Ovary (tissue), 9 donors: ENCODE data around the gene EIF6. TPM values are rescaled to one million over a fixed set of nuclear protein-coding genes. Genes with fewer than 3 reads are reported as not detected.

Experiments
- DNase-seq, 5 donors: peaks; one replicate each; pipeline ENCODE4 v3.0.0-alpha.2; 2019 to 2020
- H3K27ac ChIP-seq, 2 donors: fragments of 200-600 bp; one replicate each; pipeline versions ENCODE4 v1.5.1 to v1.8.0; 2019 to 2022
- H3K27me3 ChIP-seq: fragments of 200-600 bp; one replicate; pipeline ENCODE4 v1.8.0; 2022
- H3K36me3 ChIP-seq: fragments of 200-600 bp; sonication (generic); one replicate; pipeline ENCODE4 v1.5.1; 2019
- H3K4me1 ChIP-seq: one replicate; pipeline ENCODE4 v1.8.1; 2013; ENCODE audit warnings: mild to moderate bottlenecking, moderate library complexity; ENCODE audit not compliant: insufficient read depth
- H3K4me3 ChIP-seq: fragments of 200-600 bp; sonication (generic); one replicate; pipeline ENCODE4 v1.5.1; 2017
- H3K9me3 ChIP-seq, 2 donors: fragments of 200-600 bp in 1 of 2; sonication (generic) in 1 of 2; one replicate each; pipeline versions ENCODE4 v1.5.1 to v1.8.1; 2013 to 2019; ENCODE audit warnings: mild to moderate bottlenecking in 1 of 2, moderate library complexity in 1 of 2
- EP300 ChIP-seq: sonication (generic); formaldehyde crosslinking; IDR thresholded peaks from one replicate; pipeline ENCODE4 v1.6.1; 2017; ENCODE audit warnings: antibody characterized with exemption
- POLR2A ChIP-seq: fragments of 450-650 bp; IDR thresholded peaks from one replicate; pipeline ENCODE4 v1.6.1; 2017; ENCODE audit warnings: antibody characterized with exemption, mild to moderate bottlenecking, moderate library complexity
- WGBS, 3 donors: extraction: QIAGEN DNeasy Blood & Tissue Kit in 1 of 3; methylation state at CpG; one replicate each; pipeline versions ENCODE4 v1.1.5 to v1.1.7; 2013 to 2017; 5-methylcytosine and 5-hydroxymethylcytosine counted together
- intact Hi-C, 4 donors: fragments of 100-400 bp; cut with DNase I; formaldehyde crosslinking; loops; one replicate each; pipeline versions ENCODE4 v1.11.0 to v1.15.1; 2022 to 2023
- polyA plus RNA-seq, 2 donors: library from polyadenylated mRNA; stranded (reverse); fragments of 200-250 nt in 1 of 2; fragments of 350-450 nt in 1 of 2; fragmentation: Illumina TruSeq in 1 of 2; extraction: RNeasy Lipid Tissue Mini Kit (QIAGEN cat#74804) in 1 of 2; gene quantifications; one replicate each; pipeline ENCODE4 v1.2.3, GENCODE V29; 2013 to 2014
- total RNA-seq, 7 donors: library from RNA; depleted of rRNA in 2 of 7; stranded (reverse); fragments of >200 nt in 2 of 7; fragmentation: NEBNext Ultra II Directional in 3 of 7; extraction: Animal tissue kit (Norgen Biotek cat#: 25700) in 3 of 7; gene quantifications; one replicate each; pipeline versions ENCODE4 v1.1.0 to v1.2.4, GENCODE V29; 2016 to 2023
- TF ChIP-seq, protein P1 (sequence below), 3 donors: fragments of 450-650 bp in 2 of 3; fragments of 200-600 bp in 1 of 3; IDR thresholded peaks; one replicate each; pipeline versions ENCODE4 v1.5.1 to v1.8.0; 2016 to 2022; ENCODE audit warnings: antibody characterized with exemption in 3 of 3, mild to moderate bottlenecking in 1 of 3
- donor health status: DM: no; HTN: no; CAD: no; lungs with moderate emphysema.
- donor health status: DM: no; HTN: no; CAD: no.
- donor health status: Bipolar disorder and iron deficiency.
- donor health status: DM: yes; HTN: yes; CAD: no.
- donor health status: DM: no; HTN: no; CAD: no.
- donor health status: DM: yes; HTN: yes; CAD: no.

Gene EIF6
- total and polyA plus RNA-seq, 9 donors: 36.6 to 93.1 (median 69.8) TPM

DNA sequence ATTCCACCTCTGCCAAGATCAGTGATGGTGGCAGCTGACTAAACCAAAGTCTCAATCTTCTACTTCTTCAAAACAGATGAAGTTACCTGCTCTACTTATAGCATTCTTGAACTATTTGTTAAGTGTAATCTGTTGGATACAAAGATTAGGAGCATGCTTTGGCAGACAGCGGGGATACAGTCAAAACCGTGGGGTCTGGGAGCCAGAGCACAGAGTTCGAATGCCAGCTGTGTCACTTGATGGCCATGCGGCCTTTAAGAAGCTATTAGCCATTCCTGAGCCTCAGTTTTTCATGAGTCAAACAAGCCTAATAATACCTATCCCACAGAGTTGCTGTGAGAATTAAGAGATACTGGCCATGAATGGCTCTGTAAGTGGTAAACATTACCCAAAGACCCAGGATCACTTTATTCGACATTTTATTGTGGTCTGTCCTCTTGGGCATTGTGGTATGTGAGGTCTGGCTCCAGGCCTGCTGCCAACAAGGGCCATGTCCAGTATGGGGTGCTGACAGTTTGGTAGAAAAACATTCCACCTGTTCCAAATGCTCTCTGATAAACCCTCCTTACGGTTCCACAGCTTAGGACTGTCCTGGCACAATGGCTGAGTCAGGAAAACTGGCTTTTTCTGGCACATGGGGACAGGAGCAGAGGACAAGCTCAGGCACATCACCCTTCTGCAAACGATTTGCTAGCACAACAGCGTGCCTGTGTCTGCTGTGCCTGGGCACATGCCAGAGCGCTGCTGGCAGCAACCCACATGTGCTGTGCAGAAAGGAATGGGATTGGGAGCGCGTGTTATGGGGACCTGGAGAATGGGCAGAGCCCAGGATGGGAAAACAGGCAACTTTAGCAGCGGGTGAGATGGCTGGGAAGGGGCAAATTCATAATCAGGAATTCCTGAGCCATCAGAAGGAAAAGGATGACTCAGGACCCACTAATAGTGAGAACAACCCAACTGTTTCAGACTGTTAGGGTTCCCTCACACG, 23.4 kb upstream of the EIF6 start:
- H3K4me3 ChIP-seq: no peak overlapping the region
- WGBS, 3 donors: 74 to 76% (median 74%) methylated on average over 13 of the region's 13 CpGs
- TF ChIP-seq, protein P1, sequence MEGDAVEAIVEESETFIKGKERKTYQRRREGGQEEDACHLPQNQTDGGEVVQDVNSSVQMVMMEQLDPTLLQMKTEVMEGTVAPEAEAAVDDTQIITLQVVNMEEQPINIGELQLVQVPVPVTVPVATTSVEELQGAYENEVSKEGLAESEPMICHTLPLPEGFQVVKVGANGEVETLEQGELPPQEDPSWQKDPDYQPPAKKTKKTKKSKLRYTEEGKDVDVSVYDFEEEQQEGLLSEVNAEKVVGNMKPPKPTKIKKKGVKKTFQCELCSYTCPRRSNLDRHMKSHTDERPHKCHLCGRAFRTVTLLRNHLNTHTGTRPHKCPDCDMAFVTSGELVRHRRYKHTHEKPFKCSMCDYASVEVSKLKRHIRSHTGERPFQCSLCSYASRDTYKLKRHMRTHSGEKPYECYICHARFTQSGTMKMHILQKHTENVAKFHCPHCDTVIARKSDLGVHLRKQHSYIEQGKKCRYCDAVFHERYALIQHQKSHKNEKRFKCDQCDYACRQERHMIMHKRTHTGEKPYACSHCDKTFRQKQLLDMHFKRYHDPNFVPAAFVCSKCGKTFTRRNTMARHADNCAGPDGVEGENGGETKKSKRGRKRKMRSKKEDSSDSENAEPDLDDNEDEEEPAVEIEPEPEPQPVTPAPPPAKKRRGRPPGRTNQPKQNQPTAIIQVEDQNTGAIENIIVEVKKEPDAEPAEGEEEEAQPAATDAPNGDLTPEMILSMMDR (IDR thresholded peaks at IDR 0.05): no peak
- TF ChIP-seq POLR2A: no peak
- no peaks in the 10 kb centered on the region for H3K4me1 ChIP-seq
- H3K36me3 ChIP-seq: no peaks in the 10 kb centered on the region
- intact Hi-C loops: no loop called here
- H3K27ac ChIP-seq: no peak overlapping the region
- H3K27me3 ChIP-seq: no peaks in the 10 kb centered on the region
- H3K9me3 ChIP-seq: no peaks in the 10 kb centered on the region
- DNase-seq: peak in 1 of 5 donors; percentile 35

DNA sequence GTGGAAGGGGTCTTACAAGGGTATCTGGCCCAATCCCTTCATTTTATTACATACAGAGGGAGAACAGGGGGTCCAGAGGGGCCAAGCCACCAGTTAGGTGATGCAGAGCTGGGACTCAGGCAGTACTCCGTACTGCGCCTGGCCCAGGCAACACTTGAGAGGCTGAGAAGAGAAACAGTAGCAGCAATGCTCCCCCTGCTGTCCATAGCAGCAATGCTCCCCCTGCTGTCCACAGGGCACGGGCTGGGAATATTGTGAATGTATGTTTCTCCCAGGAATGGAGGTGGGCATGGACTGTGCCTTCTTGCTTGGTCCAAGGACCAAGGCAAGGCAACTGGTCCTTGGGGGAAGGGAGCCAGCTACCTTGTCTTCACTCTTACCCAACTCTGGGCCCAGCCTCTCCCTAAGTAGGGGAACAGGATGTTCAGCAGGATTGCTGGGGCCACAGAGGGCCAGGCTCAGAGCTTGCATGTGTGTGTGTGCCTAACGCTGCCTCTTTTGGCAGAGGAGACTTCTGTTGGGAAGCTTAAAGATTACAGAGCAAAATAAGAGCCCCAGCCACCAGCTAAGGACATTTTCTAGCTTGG, 22.5 kb upstream of the EIF6 start:
- intact Hi-C loops: no loop called here
- no peak for TF ChIP-seq POLR2A
- TF ChIP-seq, protein P1 (IDR thresholded peaks at IDR 0.05): peak in 2 of 3 donors; percentile 13 to 23
- TF ChIP-seq EP300: no peak
- WGBS, 3 donors: 43 to 48% (median 44%) methylated on average over 4 of the region's 4 CpGs
- no peak for DNase-seq
- Histone ChIP-seq H3K9me3 (no peaks in the 10 kb centered on the region), H3K4me1 (no peaks in the 10 kb centered on the region), H3K27ac (no peak overlapping the region), H3K27me3 (no peaks in the 10 kb centered on the region), H3K36me3 (no peaks in the 10 kb centered on the region), H3K4me3 (no peak overlapping the region)

- Histone ChIP-seq H3K4me3 (no peak overlapping the region), H3K9me3 (no peaks in the 10 kb centered on the region), H3K27me3 (no peaks in the 10 kb centered on the region), H3K4me1 (no peaks in the 10 kb centered on the region), H3K27ac (no peak overlapping the region), H3K36me3 (no peaks in the 10 kb centered on the region)
- no peak for DNase-seq
- TF ChIP-seq EP300 (no peak), POLR2A (no peak)
- TF ChIP-seq, protein P1 (IDR thresholded peaks at IDR 0.05): no peak
- intact Hi-C loops: loop anchor here in 2 of 4 donors (2.0 kb wide), 1 partner anchor 133 kb away; the partner anchor contains the start of gene GDF5 (in 2 of the 2)
- WGBS, 3 donors: 75 to 82% (median 80%) methylated on average over 12 of the region's 12 CpGs
Measured at GRCh38 chr20:35305682-35306556, 21.3 kb upstream of the EIF6 start.

DNA sequence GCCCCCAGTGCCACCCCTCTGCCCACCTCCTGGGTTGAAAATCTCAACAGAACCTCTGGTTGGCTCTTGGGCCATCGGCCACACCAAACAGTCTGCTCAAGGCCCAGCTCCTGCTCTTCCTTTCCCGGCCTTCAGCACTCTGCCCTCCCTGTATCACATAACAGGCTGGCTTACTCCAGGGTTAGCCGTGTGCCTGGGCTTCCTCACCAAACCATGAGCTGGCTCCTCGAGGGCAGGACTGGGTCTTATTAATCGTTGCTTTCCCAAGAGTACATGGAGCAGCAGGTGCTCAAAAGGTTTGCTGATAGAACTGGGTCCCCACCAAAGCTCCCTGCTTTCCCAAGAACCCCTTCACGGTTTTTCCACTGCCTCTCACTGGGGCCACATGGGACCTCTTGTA, 20.4 kb upstream of the EIF6 start:
- intact Hi-C loops: loop anchor here (2.0 to 5.0 kb wide), 3 partner anchors 132 to 137 kb away; partner anchors contain the start of gene GDF5 (in 3 of the 4)
- Histone ChIP-seq H3K27ac (no peak overlapping the region), H3K27me3 (no peaks in the 10 kb centered on the region), H3K9me3 (no peaks in the 10 kb centered on the region), H3K4me1 (no peaks in the 10 kb centered on the region), H3K4me3 (no peak overlapping the region), H3K36me3 (no peaks in the 10 kb centered on the region)
- no peak for DNase-seq
- 81 to 84% (median 84%) methylated on average over 6 of the region's 6 CpGs for WGBS, 3 donors
- TF ChIP-seq POLR2A (no peak), EP300 (no peak)
- TF ChIP-seq, protein P1 (IDR thresholded peaks at IDR 0.05): no peak
